ENCODE measurements around the gene GDI1.

GDI1 gene

DNA sequence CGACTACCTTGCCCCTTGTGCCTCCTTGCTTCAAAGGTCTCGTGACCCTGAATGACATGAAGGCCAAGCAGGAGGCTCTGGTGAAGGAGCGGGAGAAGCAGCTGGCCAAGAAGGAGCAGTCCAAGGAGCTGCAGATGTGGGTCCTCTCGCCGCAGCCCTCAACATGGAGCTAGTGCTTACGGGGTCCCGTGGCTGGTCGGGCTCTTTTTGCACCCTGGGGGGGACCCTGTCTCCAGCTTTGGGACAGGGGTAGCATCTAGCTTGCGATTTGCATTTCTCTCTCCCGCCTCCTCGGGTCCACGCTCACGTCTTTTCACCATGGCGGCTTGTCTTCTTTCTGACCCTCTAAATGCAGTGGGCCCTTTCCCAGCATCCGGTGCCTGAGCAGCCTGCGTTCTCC, 8.8 kb downstream of the GDI1 start:
- H3K27me3 ChIP-seq (ENCODE audit: control insufficient read depth, insufficient read depth, low read length, poor library complexity, severe bottlenecking), result no peaks in the 10 kb centered on the region
- H3K4me1 ChIP-seq (ENCODE audit: control insufficient read depth, insufficient read depth, low read length), result peaks cover 4% of the 10 kb centered on the region
- H3K27ac ChIP-seq (ENCODE audit: insufficient read depth, low read depth, low read length, poor library complexity, severe bottlenecking), result no peak overlapping the region
- 97% methylated on average over 16 of the region's 16 CpGs for WGBS, 2 experiments
- no peak overlapping the region for H3K4me3 ChIP-seq (ENCODE audit: insufficient read depth, low read depth, low read length)
- no peaks in the 10 kb centered on the region for H3K9me3 ChIP-seq (ENCODE audit: control insufficient read depth, low read length)
- no peaks in the 10 kb centered on the region for H3K36me3 ChIP-seq (ENCODE audit: control insufficient read depth, insufficient read depth, low read length)

DNA sequence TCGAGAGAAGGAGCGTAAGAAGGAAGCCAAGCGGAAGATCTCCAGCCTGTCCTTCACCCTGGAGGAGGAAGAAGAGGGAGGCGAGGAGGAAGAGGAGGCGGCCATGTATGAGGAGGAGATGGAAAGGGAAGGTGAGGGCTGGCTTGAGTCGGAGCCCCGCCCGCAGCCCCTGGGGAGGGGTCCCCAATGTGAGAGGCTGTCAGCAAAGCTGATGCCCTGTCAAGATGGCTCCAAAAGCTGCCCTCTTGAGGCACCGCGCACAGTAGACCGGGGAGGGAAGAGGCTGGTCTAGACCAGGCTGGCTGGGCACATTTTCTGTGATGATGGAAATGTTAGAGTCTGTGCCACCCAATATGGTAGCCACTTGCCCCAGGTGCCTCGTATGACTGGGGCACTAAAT, 9.5 kb downstream of the GDI1 start:
- no peaks in the 10 kb centered on the region for H3K9me3 ChIP-seq (ENCODE audit: control insufficient read depth, low read length)
- H3K27me3 ChIP-seq (ENCODE audit: control insufficient read depth, insufficient read depth, low read length, poor library complexity, severe bottlenecking), result no peaks in the 10 kb centered on the region
- H3K4me3 ChIP-seq (ENCODE audit: insufficient read depth, low read depth, low read length), result no peak overlapping the region
- no peaks in the 10 kb centered on the region for H3K36me3 ChIP-seq (ENCODE audit: control insufficient read depth, insufficient read depth, low read length)
- no peak overlapping the region for H3K27ac ChIP-seq (ENCODE audit: insufficient read depth, low read depth, low read length, poor library complexity, severe bottlenecking)
- WGBS, 2 experiments, result 95 to 96% methylated on average over 12 of the region's 12 CpGs
- H3K4me1 ChIP-seq (ENCODE audit: control insufficient read depth, insufficient read depth, low read length), result peaks cover 4% of the 10 kb centered on the region

DNA sequence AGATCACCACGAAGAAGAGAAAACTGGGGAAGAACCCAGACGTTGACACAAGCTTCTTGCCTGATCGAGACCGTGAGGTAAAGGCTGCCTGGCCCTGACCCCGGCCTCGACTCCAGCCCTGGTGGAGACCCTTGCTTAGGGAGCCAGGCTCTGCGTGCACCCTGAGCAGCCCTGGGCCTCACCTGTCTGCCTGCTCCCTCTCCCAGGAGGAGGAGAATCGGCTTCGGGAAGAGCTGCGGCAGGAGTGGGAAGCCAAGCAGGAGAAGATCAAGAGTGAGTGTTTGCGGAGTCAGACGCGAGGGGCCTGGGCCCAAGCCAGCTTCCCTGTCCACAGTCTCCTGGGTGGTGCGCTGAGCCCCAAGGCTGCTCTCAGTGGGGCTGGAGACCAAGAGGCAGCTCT, 11.5 kb downstream of the GDI1 start:
- Histone ChIP-seq H3K4me1 (ENCODE audit: control insufficient read depth, insufficient read depth, low read length) (peaks cover 4% of the 10 kb centered on the region), H3K27me3 (ENCODE audit: control insufficient read depth, insufficient read depth, low read length, poor library complexity, severe bottlenecking) (no peaks in the 10 kb centered on the region), H3K27ac (ENCODE audit: insufficient read depth, low read depth, low read length, poor library complexity, severe bottlenecking) (no peak overlapping the region), H3K4me3 (ENCODE audit: insufficient read depth, low read depth, low read length) (no peak overlapping the region), H3K36me3 (ENCODE audit: control insufficient read depth, insufficient read depth, low read length) (no peaks in the 10 kb centered on the region), H3K9me3 (ENCODE audit: control insufficient read depth, low read length) (no peaks in the 10 kb centered on the region)
- 95 to 97% methylated on average over 14 of the region's 14 CpGs for WGBS, 2 experiments

DNA sequence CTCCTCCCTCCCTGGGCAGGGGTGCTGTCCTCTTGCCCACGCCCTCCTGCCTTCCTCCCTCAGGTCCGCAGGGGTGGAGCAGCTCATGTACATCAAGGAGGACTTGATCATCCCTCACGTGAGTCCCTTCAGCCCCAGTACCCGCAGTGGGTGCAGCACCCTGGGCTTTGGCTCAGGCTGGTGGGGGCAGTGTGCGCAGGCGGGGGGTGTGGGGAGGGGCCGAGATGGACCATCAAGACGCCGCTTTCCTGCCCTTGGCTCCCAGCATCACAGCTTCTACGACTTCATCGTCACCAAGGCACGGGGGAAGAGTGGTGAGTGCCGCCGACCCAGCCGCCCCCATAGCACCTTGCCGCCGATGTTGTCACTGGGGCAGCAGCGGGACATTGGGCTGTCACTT, 12.7 kb downstream of the GDI1 start:
- Histone ChIP-seq H3K27ac (ENCODE audit: insufficient read depth, low read depth, low read length, poor library complexity, severe bottlenecking) (no peak overlapping the region), H3K36me3 (ENCODE audit: control insufficient read depth, insufficient read depth, low read length) (no peaks in the 10 kb centered on the region), H3K4me3 (ENCODE audit: insufficient read depth, low read depth, low read length) (no peak overlapping the region), H3K9me3 (ENCODE audit: control insufficient read depth, low read length) (no peaks in the 10 kb centered on the region), H3K27me3 (ENCODE audit: control insufficient read depth, insufficient read depth, low read length, poor library complexity, severe bottlenecking) (no peaks in the 10 kb centered on the region), H3K4me1 (ENCODE audit: control insufficient read depth, insufficient read depth, low read length) (peaks cover 4% of the 10 kb centered on the region)
- WGBS, 2 experiments, result 93 to 97% methylated on average over 18 of the region's 18 CpGs

DNA sequence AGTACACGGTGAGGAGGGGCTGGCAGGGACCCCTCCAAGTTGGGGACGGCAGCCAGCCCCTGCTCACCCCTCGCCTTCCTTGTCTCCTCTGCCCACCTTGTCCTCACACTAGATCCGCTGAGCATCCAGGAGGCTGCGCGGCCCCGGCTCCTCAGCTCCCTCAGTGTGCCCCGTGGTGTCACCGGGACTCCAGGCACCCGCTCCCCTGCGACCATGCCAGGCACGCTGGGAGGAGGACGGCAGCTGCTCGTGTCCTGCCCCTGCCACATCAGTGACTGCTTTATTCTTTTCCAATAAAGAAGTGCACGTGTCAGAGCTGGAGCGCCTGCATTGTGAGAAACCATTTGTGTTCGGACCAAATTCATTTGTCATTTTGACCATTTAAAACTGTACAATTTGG, 13.4 kb downstream of the GDI1 start:
- Histone ChIP-seq H3K4me1 (ENCODE audit: control insufficient read depth, insufficient read depth, low read length) (peaks cover 1% of the 10 kb centered on the region), H3K27ac (ENCODE audit: insufficient read depth, low read depth, low read length, poor library complexity, severe bottlenecking) (no peak overlapping the region), H3K9me3 (ENCODE audit: control insufficient read depth, low read length) (no peaks in the 10 kb centered on the region), H3K4me3 (ENCODE audit: insufficient read depth, low read depth, low read length) (no peak overlapping the region), H3K27me3 (ENCODE audit: control insufficient read depth, insufficient read depth, low read length, poor library complexity, severe bottlenecking) (no peaks in the 10 kb centered on the region), H3K36me3 (ENCODE audit: control insufficient read depth, insufficient read depth, low read length) (no peaks in the 10 kb centered on the region)
- WGBS, 2 experiments, result 95 to 97% methylated on average over 17 of the region's 17 CpGs

DNA sequence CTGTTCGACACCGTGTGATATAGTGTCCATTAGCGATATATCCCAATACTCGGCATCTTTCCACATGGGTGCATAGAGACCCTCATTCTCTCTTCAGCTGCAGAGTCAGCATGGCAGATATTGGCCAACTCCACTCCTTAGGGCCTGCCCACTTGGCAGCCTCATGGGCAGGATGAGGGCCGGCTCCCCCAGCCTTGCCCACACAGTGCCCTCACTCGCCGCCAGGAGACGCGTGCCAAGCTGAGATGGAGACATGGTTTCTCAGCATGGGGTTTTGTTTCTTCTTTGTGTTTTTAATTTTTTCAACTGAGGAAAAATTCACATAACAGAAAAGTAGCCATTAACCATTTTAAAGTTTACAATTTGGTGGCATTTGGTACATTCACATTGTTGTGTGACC, 15.9 kb downstream of the GDI1 start:
- no peak overlapping the region for H3K27ac ChIP-seq (ENCODE audit: insufficient read depth, low read depth, low read length, poor library complexity, severe bottlenecking)
- no peaks in the 10 kb centered on the region for H3K4me1 ChIP-seq (ENCODE audit: control insufficient read depth, insufficient read depth, low read length)
- no peaks in the 10 kb centered on the region for H3K36me3 ChIP-seq (ENCODE audit: control insufficient read depth, insufficient read depth, low read length)
- no peaks in the 10 kb centered on the region for H3K9me3 ChIP-seq (ENCODE audit: control insufficient read depth, low read length)
- WGBS, 2 experiments, result 94 to 95% methylated on average over 5 to 9 of the region's 9 CpGs
- no peaks in the 10 kb centered on the region for H3K27me3 ChIP-seq (ENCODE audit: control insufficient read depth, insufficient read depth, low read length, poor library complexity, severe bottlenecking)
- H3K4me3 ChIP-seq (ENCODE audit: insufficient read depth, low read depth, low read length), result no peak overlapping the region

DNA sequence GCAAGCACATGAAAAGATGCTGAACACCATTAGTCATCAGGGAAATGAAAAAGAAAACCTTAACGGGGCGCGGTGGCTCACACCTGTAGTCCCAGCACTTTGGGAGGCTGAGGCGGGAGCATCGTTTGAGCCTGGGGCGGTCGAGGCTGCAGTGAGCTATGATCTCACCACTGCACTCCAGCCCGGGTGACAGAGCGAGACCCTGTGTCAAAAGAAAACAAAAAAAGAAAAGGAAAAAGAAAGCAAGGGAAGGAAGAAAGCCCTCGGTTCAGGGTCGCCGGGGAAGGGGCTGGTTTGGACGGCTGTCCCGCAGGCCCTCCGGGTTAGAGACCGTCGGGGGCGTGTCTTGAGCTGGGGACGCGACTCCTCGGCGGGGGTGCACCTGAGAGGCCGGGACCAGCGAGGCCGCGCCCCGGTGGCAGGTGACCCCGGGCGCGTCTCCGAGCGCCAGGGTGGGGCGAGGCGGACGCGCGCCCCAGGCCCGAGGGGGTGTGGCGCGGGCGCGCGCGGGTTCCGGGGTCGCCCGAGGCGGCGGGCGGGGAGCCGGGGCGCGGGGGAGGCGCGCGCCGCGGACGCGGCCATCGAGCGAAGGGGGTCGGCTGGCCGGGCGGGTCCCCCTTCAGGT, 20.6 kb downstream of the GDI1 start:
- 4% methylated on average over 65 of the region's 65 CpGs for WGBS, 2 experiments
- Histone ChIP-seq H3K4me1 (ENCODE audit: control insufficient read depth, insufficient read depth, low read length) (no peaks in the 10 kb centered on the region), H3K9me3 (ENCODE audit: control insufficient read depth, low read length) (no peaks in the 10 kb centered on the region), H3K27me3 (ENCODE audit: control insufficient read depth, insufficient read depth, low read length, poor library complexity, severe bottlenecking) (no peaks in the 10 kb centered on the region), H3K36me3 (ENCODE audit: control insufficient read depth, insufficient read depth, low read length) (no peaks in the 10 kb centered on the region), H3K4me3 (ENCODE audit: insufficient read depth, low read depth, low read length) (peak overlapping the region; percentile 64), H3K27ac (ENCODE audit: insufficient read depth, low read depth, low read length, poor library complexity, severe bottlenecking) (no peak overlapping the region)

DNA sequence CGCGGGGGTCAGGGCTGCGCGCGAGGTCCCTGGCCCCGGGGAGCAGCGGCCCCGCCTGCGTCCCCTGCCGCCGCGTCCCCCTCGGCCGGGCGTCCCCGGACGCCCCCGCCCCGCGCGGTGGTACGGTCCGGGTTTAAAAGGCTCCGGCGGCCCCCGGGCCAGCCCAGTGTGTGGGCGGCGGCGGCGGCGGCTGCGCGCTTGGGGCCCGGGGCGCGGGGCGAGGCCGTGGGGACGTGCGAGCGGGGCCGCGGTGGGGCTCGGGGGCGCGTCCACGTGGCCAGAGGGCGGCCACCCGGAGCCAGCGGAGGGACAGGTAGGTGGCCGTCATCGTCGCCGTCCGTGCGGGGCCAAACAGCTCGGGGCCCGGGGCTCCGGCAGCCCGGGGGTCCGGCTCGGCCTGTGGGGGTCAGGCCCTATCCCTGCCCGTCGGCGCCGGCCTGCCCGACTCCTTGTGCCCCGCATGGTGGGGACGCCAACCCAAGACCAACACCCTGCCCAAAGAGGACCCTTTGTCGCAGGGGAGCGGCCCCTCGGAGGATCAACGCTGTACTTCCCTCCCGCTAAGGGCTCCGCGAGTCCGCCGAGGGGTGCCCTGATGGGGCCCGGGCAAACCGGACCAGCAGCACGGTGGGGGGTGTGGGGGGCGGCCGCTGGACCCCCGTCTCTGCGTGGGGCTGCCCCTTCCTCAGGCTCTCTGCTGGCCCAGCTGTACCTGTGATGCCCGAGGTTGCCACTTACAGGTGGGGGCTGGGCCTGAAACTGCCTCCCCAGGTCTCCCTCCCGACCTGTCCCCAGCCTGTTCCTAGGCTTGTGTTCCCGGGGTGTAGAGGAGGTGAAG, 21.4 kb downstream of the GDI1 start, which contains the start of gene PLXNA3:
PLXNA3 (plus strand) TSS at position 166 of the 838 bp plus-strand sequence. CDS start 1,903 bp downstream, outside the sequence.
- no peaks in the 10 kb centered on the region for H3K27me3 ChIP-seq (ENCODE audit: control insufficient read depth, insufficient read depth, low read length, poor library complexity, severe bottlenecking)
- WGBS, 2 experiments, result 0 to 1% methylated on average over 88 of the region's 88 CpGs
- no peaks in the 10 kb centered on the region for H3K4me1 ChIP-seq (ENCODE audit: control insufficient read depth, insufficient read depth, low read length)
- H3K9me3 ChIP-seq (ENCODE audit: control insufficient read depth, low read length), result no peaks in the 10 kb centered on the region
- no peaks in the 10 kb centered on the region for H3K36me3 ChIP-seq (ENCODE audit: control insufficient read depth, insufficient read depth, low read length)
- H3K27ac ChIP-seq (ENCODE audit: insufficient read depth, low read depth, low read length, poor library complexity, severe bottlenecking), result peak within 1 kb of the TSS; percentile 23
- H3K4me3 ChIP-seq (ENCODE audit: insufficient read depth, low read depth, low read length), result peak within 1 kb of the TSS; percentile 64

DNA sequence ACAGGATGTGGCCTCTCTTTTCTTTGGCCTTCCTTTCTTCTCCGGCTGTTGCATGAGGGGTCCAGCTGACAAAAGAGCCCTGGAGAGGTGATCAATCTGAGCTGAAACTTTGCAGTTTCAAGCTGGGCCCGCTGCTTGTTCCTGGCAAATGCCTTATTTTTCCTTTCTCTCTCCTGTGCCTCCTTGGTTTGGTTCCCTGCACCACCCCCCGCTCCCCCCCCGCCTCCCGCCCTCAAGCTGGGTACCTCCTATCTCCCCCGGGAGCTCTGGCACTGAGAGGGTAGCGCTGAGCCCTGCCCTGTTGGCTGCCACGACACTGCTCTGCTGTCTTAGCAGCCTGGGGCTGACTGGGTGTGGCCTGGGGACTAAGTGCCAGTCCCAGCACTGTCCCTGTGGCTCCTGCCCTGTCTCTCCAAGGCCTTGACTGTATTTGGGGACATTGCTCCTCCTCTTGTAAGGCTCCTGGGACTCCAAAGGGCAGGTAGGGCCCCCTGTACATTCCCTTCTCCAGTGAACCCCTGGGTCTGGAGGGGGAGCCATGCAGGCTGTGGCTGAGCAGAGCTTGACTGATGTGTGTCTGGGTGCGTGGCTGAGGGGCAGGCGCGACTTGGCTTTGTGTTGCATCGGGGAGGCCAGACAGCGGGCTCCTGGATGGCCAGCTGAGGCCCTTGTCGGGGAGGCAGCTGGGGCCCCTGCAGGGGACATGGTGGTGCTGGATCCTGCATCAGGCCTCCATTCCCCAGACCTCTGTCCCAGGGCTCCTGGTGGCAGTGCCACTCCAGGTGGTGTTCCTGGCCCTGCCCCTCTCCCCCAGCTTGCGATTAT, 22.2 kb downstream of the GDI1 start:
- Histone ChIP-seq H3K4me1 (ENCODE audit: control insufficient read depth, insufficient read depth, low read length) (no peaks in the 10 kb centered on the region), H3K4me3 (ENCODE audit: insufficient read depth, low read depth, low read length) (peak overlapping the region; percentile 64), H3K27me3 (ENCODE audit: control insufficient read depth, insufficient read depth, low read length, poor library complexity, severe bottlenecking) (no peaks in the 10 kb centered on the region), H3K27ac (ENCODE audit: insufficient read depth, low read depth, low read length, poor library complexity, severe bottlenecking) (peak overlapping the region; percentile 23), H3K9me3 (ENCODE audit: control insufficient read depth, low read length) (no peaks in the 10 kb centered on the region), H3K36me3 (ENCODE audit: control insufficient read depth, insufficient read depth, low read length) (no peaks in the 10 kb centered on the region)
- 33 to 42% methylated on average over 13 to 15 of the region's 15 CpGs for WGBS, 2 experiments

DNA sequence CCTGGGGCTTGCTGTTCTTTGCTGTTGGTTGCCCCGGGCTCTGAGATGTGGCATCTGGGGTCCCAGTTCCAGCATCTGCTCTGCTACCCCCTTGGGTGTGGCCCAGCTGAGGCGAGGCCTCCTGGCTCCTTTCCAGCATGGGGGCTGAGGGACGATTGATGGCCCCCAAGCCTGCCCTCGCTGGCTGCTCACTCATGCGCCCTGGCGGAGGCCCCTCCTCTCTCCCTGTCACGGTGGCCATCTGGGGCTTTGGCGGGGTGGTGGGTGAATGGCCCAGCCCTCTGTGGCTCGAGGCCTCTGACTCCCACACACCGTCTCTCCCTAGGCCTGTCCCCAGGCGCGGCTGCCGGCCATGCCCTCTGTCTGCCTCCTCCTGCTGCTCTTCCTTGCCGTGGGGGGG, 22.9 kb downstream of the GDI1 start:
- Histone ChIP-seq H3K27ac (ENCODE audit: insufficient read depth, low read depth, low read length, poor library complexity, severe bottlenecking) (no peak overlapping the region), H3K27me3 (ENCODE audit: control insufficient read depth, insufficient read depth, low read length, poor library complexity, severe bottlenecking) (no peaks in the 10 kb centered on the region), H3K36me3 (ENCODE audit: control insufficient read depth, insufficient read depth, low read length) (no peaks in the 10 kb centered on the region), H3K9me3 (ENCODE audit: control insufficient read depth, low read length) (no peaks in the 10 kb centered on the region), H3K4me1 (ENCODE audit: control insufficient read depth, insufficient read depth, low read length) (no peaks in the 10 kb centered on the region), H3K4me3 (ENCODE audit: insufficient read depth, low read depth, low read length) (peak overlapping the region; percentile 64)
- WGBS, 2 experiments, result 69 to 79% methylated on average over 13 to 14 of the region's 14 CpGs
